Hematopoietic multipotent progenitor cell treated with erythropoietin and hydrocortisone succinate and interleukin-3 and kit ligand, for 6 days (in vitro differentiated cells): Measurements from ENCODE around the gene DCAF4L1.

Experiments
- DNase-seq: peaks from one replicate; pipeline ENCODE4 v3.0.0-alpha.2; 2015

Gene DCAF4L1

GRCh38 chr4:41981456-41981855 lies at the start of gene DCAF4L1:
Gene DCAF4L1 (plus strand): TSS chr4:41981756. CDS start chr4:41981793, 37 bp downstream.
- DNase-seq: no peak

- DNase-seq: peak; percentile 23
These were observed 48.6 kb upstream of the DCAF4L1 start for GRCh38 chr4:41932988-41933387.

DNA sequence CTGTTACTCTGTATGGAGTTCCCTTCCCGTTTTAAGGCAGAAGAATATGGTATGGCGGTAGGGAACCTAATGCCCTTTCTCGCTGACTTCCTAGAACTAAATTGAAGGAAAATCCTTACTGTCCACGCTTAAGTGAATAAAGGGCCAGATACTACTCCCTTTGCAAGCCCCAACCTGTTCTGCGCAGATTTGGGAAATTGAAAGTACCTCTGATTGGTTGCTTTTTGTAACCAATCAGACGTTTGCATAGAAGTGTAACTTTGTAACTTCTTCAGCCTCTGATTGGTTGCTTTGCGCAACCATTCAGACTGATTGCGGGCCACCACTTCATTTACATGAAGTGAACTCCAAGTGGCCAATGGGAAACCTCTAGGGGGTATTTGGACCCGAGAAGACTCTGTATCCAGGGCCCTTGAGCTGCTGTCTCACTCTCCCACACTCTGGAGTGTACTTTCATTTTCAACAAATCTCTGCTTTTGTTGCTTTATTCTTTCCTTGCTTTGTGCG lies 47.5 kb upstream of the DCAF4L1 start:
- no peak for DNase-seq

- DNase-seq: peak; percentile 39
These were observed 47.0 kb upstream of the DCAF4L1 start for GRCh38 chr4:41934514-41934900.

- DNase-seq: peak; percentile 96
These were observed 46.5 kb upstream of the DCAF4L1 start, which contains the start of gene TMEM33 for GRCh38 chr4:41934901-41935651. Gene TMEM33 (plus strand): TSS chr4:41935429. CDS start chr4:41935485, 56 bp downstream.

DNA sequence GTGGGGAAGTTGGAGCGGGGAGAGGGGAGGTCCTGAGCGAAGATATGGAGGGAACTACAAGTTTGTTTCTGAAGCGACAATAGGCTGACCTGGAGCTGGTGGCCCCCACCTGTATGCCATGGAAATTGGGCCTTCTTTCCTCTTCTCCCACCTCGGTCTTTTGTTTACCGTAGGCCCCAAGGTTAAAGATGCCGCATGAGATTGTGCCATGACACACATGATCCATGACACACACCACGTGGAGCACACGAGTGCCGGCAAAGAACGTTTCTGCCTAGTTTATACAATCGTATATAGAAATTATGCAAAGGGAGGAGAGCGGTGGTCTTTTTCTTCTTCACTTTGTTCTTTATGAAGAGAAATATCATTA lies 45.9 kb upstream of the DCAF4L1 start:
- peak; percentile 74 for DNase-seq

DNA sequence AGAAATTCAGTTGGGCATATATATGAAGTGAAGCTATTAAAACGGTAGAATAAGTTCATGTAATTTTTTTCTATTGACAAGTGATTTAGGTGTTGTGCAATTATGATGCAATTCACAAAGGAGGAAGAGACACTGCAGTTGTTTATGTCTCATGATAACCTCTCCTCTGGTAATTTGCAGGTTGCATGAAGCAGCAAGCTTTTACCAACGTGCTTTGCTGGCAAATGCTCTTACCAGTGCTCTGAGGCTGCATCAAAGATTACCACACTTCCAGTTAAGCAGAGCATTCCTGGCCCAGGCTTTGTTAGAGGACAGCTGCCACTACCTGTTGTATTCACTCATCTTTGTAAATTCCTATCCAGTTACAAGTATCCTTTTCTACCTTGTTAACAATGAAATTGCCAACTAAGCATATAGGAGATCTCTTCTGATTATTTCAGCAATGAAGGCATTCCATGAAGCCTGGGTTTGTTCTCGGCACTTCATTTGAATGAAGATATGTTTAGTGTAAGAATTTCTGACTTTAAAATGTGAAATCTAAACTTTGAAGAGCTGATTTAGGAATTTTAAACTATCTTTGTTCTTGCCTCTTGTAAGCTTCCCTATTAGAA lies 42.4 kb upstream of the DCAF4L1 start:
- DNase-seq: peak; percentile 62

DNA sequence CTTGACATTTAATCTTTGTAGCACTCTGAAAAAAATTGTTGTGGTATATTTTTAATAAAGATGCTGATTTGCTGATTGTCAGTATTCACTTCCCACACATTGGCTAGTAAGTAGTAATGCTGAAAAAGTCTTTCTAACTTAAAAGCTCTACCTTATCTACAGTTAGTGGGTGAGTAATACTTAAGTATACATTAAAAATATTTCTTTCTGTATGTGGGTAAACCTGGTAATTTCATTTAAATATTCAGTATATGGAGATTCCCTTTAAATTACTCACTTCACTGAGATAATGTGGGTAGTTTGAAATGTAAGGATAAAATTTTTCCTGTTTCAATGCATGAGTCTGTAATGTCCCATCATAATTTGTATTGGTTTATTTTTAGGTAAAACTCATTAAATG lies 40.7 kb upstream of the DCAF4L1 start:
- DNase-seq: no peak

GRCh38 chr4:41943506-41943905 lies 38.0 kb upstream of the DCAF4L1 start:
- no peak for DNase-seq

- no peak for DNase-seq
These were observed 37.5 kb upstream of the DCAF4L1 start for GRCh38 chr4:41944089-41944488.

GRCh38 chr4:41949531-41949930 lies 32.0 kb upstream of the DCAF4L1 start:
- no peak for DNase-seq

- DNase-seq: peak; percentile 83
These were observed 23.9 kb upstream of the DCAF4L1 start for GRCh38 chr4:41957634-41958033.

DNA sequence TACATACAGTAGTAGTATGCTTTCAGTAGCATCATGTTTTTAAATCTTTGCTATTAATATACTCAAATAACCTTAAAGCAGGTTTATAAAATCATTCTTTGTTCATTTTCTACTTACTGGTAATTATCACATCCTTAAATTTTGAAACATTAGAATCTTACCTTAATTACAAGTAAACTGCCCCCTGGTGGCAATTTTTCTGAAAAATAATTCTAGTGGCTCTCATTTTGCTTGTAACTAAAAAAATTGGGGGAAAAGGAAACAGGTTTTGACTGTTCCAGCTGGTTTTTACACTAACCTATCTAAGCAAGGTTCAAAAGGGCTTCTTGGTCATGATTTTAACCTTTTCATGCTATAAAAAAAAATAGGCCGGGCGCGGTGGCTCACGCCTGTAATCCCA lies 18.5 kb upstream of the DCAF4L1 start:
- peak; percentile 78 for DNase-seq

DNA sequence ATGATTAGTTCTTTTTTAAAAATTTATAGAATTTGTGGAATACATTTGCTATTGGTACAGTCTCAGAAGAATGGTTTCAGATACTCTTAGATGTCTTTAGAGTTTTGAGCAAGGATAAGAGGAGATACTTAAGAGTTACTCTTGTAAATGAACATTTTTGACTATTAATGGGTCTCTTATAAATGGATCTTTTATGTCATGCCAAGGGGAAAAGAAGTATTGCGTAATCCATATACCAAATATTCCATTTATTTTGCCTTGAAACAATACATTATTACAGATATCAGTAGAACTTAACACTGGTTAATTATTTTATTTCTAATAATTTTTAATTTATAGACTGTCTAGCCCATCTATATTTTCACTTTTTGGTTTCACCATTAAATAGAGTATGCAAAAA lies 17.2 kb upstream of the DCAF4L1 start:
- DNase-seq: no peak

GRCh38 chr4:41967392-41967791 lies 14.2 kb upstream of the DCAF4L1 start:
- no peak for DNase-seq

- DNase-seq: no peak
These were observed 11.9 kb upstream of the DCAF4L1 start for GRCh38 chr4:41969671-41970070.

DNA sequence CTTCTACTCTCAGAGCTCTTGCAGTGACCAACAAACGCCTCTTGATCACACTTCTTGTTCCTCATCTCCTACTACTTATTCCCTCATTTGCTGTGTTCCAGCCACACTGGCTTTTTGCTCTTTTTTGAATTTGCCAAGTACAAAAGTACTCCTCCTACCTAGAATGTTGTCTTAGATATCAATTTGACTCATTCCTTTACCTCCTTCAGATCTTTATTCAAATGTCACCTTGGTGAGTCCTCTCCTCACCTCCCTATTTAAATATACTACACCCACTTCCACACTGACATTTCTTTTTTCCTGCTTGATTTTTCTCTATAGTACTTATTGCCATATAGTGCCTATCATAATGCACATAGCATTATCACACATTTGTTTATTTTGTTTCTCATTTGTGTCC lies 6.2 kb upstream of the DCAF4L1 start:
- DNase-seq: no peak

DNA sequence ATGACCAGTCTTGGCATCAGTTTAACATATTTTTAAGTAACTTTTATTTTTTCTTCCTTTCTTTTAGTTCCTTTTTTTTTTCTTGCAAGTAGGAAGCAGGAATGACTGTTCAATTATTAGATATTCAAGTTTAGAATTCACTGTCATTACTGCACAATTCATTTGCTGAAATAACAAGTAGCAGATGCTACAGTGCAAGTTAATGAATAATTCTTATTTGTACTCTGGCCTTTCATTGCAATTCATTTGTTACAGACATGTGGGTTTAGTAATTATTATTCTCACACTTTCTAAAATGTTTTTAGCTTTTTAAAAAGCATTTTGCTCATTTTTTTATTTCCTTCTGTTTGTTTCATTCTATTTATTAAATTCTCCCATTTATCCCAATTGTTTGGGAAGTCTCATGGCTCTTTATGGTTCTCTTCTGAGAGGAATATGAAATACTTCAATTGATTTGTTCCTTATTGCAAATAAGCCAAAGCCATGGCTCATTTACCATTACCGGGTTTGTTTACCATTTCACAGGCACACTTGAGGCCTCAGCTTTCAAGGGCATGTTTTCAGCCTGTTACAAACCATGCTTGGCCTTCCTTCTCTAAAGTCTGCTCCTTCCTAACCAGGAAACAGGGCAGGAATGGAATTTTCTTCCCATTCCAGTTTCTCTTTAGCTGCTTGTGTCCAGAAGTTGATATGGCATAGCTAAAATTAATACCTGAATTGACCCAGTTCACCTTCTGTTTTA lies 4.6 kb upstream of the DCAF4L1 start:
- DNase-seq: no peak

DNA sequence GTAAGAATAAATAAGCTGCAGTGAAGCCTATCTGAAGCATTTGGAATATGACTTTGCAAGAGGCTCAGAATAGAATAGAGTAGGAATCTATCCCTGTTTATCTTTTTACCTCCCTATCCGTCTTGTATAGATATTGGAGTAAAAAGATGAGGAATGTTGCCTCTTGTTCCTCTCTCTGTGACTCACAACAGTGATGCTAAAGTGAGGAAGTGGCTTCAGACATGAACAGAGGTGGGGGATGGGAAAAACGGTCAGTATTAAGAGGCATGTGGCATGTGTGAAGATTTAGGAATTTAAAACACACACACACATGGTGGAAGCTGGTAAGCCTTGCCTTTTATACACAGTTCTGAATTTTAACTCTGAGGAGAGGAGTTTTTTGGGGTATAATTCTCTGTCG lies 3.8 kb upstream of the DCAF4L1 start:
- no peak for DNase-seq

GRCh38 chr4:41982716-41983115 lies 1.2 kb downstream of the DCAF4L1 start:
- no peak for DNase-seq

DNA sequence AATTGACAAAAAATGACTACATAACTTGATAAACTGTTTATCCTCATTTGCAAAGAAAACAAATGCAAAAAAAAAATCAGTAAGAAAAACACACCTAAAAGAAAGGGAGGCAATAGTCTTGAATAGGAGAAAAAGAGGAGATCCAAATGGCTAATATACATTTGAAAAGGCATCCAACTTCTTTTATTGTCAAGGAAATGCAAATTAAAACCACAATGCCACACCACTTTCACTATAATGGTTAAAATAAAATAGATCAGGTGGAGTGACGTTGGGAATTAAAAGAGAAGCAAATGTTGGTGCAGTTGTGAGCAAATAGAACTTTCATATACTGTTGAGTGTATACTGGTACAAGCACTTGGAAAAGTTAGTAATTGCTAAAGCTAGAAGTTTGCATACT lies 3.6 kb downstream of the DCAF4L1 start:
- no peak for DNase-seq

DNA sequence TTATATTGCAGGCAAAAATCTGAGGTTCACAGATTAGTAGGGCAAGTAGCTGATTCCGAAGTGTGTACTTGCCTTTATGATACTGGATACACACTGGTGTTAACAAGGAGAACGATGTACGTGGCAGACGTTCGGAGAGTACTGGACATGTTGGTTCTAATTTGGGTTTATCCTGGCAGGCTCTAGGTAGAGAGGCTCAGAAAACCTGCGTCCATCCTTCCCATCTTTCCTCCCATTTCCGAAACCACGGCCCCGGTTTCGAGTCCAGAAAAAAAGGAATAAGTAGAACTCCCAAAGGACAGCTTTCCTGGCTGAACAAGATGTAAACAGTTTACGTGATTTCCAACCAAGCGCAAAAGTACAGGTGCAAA lies 8.4 kb downstream of the DCAF4L1 start:
- peak; percentile 22 for DNase-seq

DNA sequence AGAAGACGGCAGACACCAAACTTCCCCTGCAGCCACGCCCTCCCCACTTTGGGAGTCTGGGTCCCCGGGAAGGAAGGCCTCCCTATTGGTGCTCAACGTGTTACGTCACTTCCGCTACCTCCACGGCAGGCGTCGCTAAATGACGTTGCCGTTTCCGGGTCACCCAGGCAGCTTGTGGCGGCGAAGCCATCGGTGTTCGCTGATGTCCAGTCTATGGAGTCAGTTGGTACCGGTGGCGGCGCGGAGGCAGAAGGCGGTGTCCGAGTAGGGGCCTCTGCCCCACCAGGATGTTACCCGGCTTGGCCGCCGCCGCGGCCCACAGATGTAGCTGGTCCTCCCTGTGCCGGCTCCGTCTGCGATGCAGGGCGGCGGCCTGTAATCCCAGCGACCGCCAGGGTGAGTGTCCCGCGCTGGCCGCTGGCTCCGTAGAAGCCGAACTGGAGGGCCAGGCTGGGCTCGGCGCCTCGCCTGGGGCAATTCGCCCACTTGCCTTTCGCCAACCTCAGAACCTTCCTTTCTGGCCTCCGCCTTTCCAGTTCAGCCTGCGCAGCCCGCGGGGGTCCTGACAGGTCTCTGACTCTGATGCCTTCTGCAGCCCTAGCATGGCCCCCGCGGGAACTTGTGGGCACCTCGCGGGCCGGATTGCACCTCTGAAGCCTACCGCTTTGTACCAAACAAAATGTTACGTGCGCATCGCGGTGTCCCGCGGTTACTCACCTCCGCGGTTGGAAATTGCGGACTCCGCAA lies 9.0 kb downstream of the DCAF4L1 start, which contains the start of gene SLC30A9:
Gene SLC30A9, plus strand, starts transcription at position 166 of the 747 bp plus-strand sequence. Its CDS starts 122 bp downstream, at position 288.
- peak; percentile 98 for DNase-seq
